ENCODE results near the gene GINS2. TPM values are rescaled to one million over a fixed set of nuclear protein-coding genes. Genes with fewer than 3 reads are reported as not detected.

GINS2 gene
- total and polyA plus RNA-seq, 2 experiments from 2014 or later: 8.9 to 26.5 TPM

- no peak for DNase-seq (ENCODE audit: low read depth in 1 of 2, low spot score in 1 of 2)
- peaks cover 4% of the 10 kb centered on the region for H3K4me1 ChIP-seq (ENCODE audit: low read depth)
- no peak overlapping the region for H3K27ac ChIP-seq
- H3K9me3 ChIP-seq (ENCODE audit: low read depth): no peaks in the 10 kb centered on the region
- H3K4me3 ChIP-seq: no peak overlapping the region
- no peaks in the 10 kb centered on the region for H3K27me3 ChIP-seq
- H3K36me3 ChIP-seq: no peaks in the 10 kb centered on the region
- TF ChIP-seq, protein P1, sequence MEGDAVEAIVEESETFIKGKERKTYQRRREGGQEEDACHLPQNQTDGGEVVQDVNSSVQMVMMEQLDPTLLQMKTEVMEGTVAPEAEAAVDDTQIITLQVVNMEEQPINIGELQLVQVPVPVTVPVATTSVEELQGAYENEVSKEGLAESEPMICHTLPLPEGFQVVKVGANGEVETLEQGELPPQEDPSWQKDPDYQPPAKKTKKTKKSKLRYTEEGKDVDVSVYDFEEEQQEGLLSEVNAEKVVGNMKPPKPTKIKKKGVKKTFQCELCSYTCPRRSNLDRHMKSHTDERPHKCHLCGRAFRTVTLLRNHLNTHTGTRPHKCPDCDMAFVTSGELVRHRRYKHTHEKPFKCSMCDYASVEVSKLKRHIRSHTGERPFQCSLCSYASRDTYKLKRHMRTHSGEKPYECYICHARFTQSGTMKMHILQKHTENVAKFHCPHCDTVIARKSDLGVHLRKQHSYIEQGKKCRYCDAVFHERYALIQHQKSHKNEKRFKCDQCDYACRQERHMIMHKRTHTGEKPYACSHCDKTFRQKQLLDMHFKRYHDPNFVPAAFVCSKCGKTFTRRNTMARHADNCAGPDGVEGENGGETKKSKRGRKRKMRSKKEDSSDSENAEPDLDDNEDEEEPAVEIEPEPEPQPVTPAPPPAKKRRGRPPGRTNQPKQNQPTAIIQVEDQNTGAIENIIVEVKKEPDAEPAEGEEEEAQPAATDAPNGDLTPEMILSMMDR (IDR thresholded peaks at IDR 0.05; ENCODE audit: low read depth, low read length): no peak
Measured at GRCh38 chr16:85704011-85704410, 15.3 kb upstream of the GINS2 start.

DNA sequence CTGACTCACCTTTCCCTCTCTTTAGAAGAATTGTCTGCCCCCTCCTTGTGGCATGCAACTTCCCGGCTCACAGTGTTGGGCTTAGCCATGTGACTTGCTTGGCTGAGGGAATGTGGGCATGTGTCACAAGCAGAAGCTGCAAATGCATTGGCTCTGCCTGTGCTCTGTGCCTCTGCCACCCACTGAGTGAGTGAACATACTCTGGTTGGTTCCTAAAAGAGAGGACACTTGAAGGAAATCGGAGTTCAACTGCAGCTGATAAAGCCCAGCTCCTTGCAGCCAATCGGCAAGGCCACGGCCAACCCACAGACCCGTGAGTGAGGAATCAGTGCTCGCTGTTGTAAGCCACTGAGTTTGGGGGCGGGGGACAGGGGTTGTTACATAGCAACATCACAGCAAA lies 10.9 kb upstream of the GINS2 start:
- DNase-seq (ENCODE audit: low read depth in 1 of 2, low spot score in 1 of 2): peak; percentile 68 to 73
- TF ChIP-seq, protein P1 (IDR thresholded peaks at IDR 0.05; ENCODE audit: low read depth, low read length): no peak
- no peaks in the 10 kb centered on the region for H3K27me3 ChIP-seq
- no peaks in the 10 kb centered on the region for H3K36me3 ChIP-seq
- no peaks in the 10 kb centered on the region for H3K9me3 ChIP-seq (ENCODE audit: low read depth)
- no peak overlapping the region for H3K4me3 ChIP-seq
- peak overlapping the region; percentile 11 for H3K27ac ChIP-seq
- H3K4me1 ChIP-seq (ENCODE audit: low read depth): peaks cover 5% of the 10 kb centered on the region

DNA sequence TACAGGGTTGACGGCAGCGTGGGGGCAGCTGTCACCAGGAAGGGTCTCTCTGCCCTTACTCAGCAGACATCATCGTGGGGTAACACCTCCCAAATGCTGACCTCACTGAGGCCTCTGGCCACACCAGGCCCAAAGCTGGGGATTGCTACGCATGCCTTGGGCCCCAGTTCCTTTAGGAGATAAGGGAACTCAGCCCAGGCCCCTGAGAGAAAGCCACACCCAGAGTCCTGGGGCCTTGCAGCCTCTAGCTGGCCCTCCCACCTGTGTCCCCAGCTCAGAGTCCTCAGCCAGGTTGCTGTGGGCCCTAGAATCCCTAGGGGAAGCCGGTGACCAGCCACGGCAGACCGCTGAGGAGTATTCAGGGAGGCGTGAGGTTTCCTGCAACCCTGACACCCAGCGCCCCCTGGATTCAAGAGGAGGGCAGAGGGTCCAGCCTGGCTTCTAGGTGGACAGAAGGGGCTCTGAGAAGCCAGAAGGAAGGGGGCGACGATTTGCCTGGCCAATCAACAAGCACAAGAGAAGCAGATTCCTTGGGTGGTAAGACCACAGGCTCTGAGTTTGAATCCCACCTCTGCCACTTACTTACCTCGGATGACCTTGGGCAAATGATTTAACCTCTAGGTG lies 10.3 kb upstream of the GINS2 start:
- DNase-seq (ENCODE audit: low read depth in 1 of 2, low spot score in 1 of 2): no peak
- Histone ChIP-seq H3K4me3 (no peak overlapping the region), H3K27ac (peak overlapping the region; percentile 11), H3K4me1 (ENCODE audit: low read depth) (peaks cover 5% of the 10 kb centered on the region), H3K36me3 (no peaks in the 10 kb centered on the region), H3K9me3 (ENCODE audit: low read depth) (no peaks in the 10 kb centered on the region), H3K27me3 (no peaks in the 10 kb centered on the region)
- TF ChIP-seq, protein P1 (IDR thresholded peaks at IDR 0.05; ENCODE audit: low read depth, low read length): no peak

GRCh38 chr16:85698459-85698891 lies 9.7 kb upstream of the GINS2 start:
- H3K27me3 ChIP-seq: no peaks in the 10 kb centered on the region
- no peak for DNase-seq (ENCODE audit: low read depth in 1 of 2, low spot score in 1 of 2)
- TF ChIP-seq, protein P1 (IDR thresholded peaks at IDR 0.05; ENCODE audit: low read depth, low read length): no peak
- H3K4me3 ChIP-seq: no peak overlapping the region
- peaks cover 5% of the 10 kb centered on the region for H3K4me1 ChIP-seq (ENCODE audit: low read depth)
- H3K27ac ChIP-seq: no peak overlapping the region
- no peaks in the 10 kb centered on the region for H3K9me3 ChIP-seq (ENCODE audit: low read depth)
- H3K36me3 ChIP-seq: no peaks in the 10 kb centered on the region

- no peak for DNase-seq (ENCODE audit: low read depth in 1 of 2, low spot score in 1 of 2)
- H3K4me3 ChIP-seq: no peak overlapping the region
- TF ChIP-seq, protein P1 (IDR thresholded peaks at IDR 0.05; ENCODE audit: low read depth, low read length): no peak
Measured at GRCh38 chr16:85697431-85697830, 8.7 kb upstream of the GINS2 start.

More at GRCh38 chr16:85697431-85697830, 8.7 kb upstream of the GINS2 start:
- no peak overlapping the region for H3K27ac ChIP-seq
- H3K4me1 ChIP-seq (ENCODE audit: low read depth): peaks cover 5% of the 10 kb centered on the region
- H3K9me3 ChIP-seq (ENCODE audit: low read depth): no peaks in the 10 kb centered on the region
- peaks cover 3% of the 10 kb centered on the region for H3K27me3 ChIP-seq
- no peaks in the 10 kb centered on the region for H3K36me3 ChIP-seq

Data from cardiac muscle cell (in vitro differentiated cells and primary cell).